Neural cell (in vitro differentiated cells): ENCODE measurements around the gene CFAP61. TPM values are rescaled to one million over a fixed set of nuclear protein-coding genes. Genes with fewer than 3 reads are reported as not detected.

Source experiments
- H2AFZ ChIP-seq: fragments of 200-600, 300-800 bp; sonication (generic), shearing (Covaris generic); 2 replicates; pipeline ENCODE4 v1.6.0; 2014; ENCODE audit warnings: low read depth, mild to moderate bottlenecking, antibody characterized with exemption, low read length, moderate library complexity
- H3F3A ChIP-seq: fragments of 200-600 bp; shearing (Covaris generic); 2 replicates; pipeline ENCODE4 v1.6.1; 2016; ENCODE audit warnings: mild to moderate bottlenecking, moderate library complexity, mixed read lengths, antibody characterized with exemption, low read length; ENCODE audit not compliant: insufficient read depth, poor library complexity, severe bottlenecking
- H3K27ac ChIP-seq: fragments of 200-600, 300-800 bp; sonication (generic), shearing (Covaris generic); 2 replicates; pipeline ENCODE4 v1.5.1; 2014; ENCODE audit warnings: mild to moderate bottlenecking, low read length, moderate library complexity
- H3K27me3 ChIP-seq: fragments of 300-800, 200-600 bp; sonication (generic), shearing (Covaris generic); 2 replicates; pipeline ENCODE4 v1.6.0; 2014; ENCODE audit warnings: mild to moderate bottlenecking, low read depth, low read length, moderate library complexity; ENCODE audit not compliant: insufficient read depth
- H3K36me3 ChIP-seq: fragments of 300-800, 200-600 bp; sonication (generic), shearing (Covaris generic); 2 replicates; pipeline ENCODE4 v1.5.1; 2014; ENCODE audit warnings: mild to moderate bottlenecking, antibody characterized with exemption, low read length, moderate library complexity; ENCODE audit not compliant: insufficient read depth
- H3K4me2 ChIP-seq: fragments of 300-800, 200-600 bp; sonication (generic), shearing (Covaris generic); 2 replicates; pipeline ENCODE4 v1.6.0; 2014; ENCODE audit warnings: mild to moderate bottlenecking, low read length
- H3K4me3 ChIP-seq: fragments of 300-800, 200-600 bp; sonication (generic), shearing (Covaris generic); 2 replicates; pipeline ENCODE4 v1.5.1; 2014; ENCODE audit warnings: mild to moderate bottlenecking, low read length, moderate library complexity
- H3K79me2 ChIP-seq: fragments of 200-600 bp; shearing (Covaris generic); replicated peaks from 2 replicates; pipeline ENCODE4 v1.6.0; 2014; ENCODE audit warnings: mild to moderate bottlenecking, low read length, moderate library complexity; ENCODE audit not compliant: insufficient read depth
- H3K9ac ChIP-seq: fragments of 300-800, 200-600 bp; sonication (generic), shearing (Covaris generic); 2 replicates; pipeline ENCODE4 v1.6.1; 2016; ENCODE audit warnings: mild to moderate bottlenecking, low read length, mixed read lengths
- H3K9me2 ChIP-seq: fragments of 200-600 bp; shearing (Covaris generic); 2 replicates; pipeline ENCODE4 v1.6.1; 2016; ENCODE audit warnings: mild to moderate bottlenecking, low read length, mixed read lengths; ENCODE audit not compliant: insufficient read depth
- H3K9me3 ChIP-seq: fragments of 200-600, 300-800 bp; sonication (generic), shearing (Covaris generic); 2 replicates; pipeline ENCODE4 v1.6.1; 2016; ENCODE audit warnings: mild to moderate bottlenecking, mixed run types, low read length, moderate library complexity, mixed read lengths
- H4K20me1 ChIP-seq: fragments of 200-600 bp; shearing (Covaris generic); 2 replicates; pipeline ENCODE4 v1.6.1; 2016; ENCODE audit warnings: mild to moderate bottlenecking, mixed run types; ENCODE audit not compliant: insufficient read depth
- EP300 ChIP-seq: fragments of 450-650 bp; conservative IDR thresholded peaks from 2 replicates; pipeline ENCODE4 v1.6.1; 2014; ENCODE audit warnings: antibody characterized with exemption, mild to moderate bottlenecking, moderate library complexity; ENCODE audit not compliant: poor library complexity, severe bottlenecking
- EZH2 ChIP-seq: fragments of 200-600, 300-800 bp; shearing (Covaris generic), sonication (generic); IDR thresholded peaks from 2 replicates; pipeline ENCODE4 v1.6.1; 2014; ENCODE audit warnings: antibody characterized with exemption, low read length, borderline replicate concordance, mild to moderate bottlenecking; ENCODE audit not compliant: insufficient read depth, poor library complexity, severe bottlenecking
- MXI1 ChIP-seq: fragments of 450-650 bp; conservative IDR thresholded peaks from 2 replicates; pipeline ENCODE4 v1.6.1; 2014; ENCODE audit warnings: antibody characterized with exemption, mild to moderate bottlenecking; ENCODE audit not compliant: poor library complexity, severe bottlenecking
- POLR2AphosphoS5 ChIP-seq: IDR thresholded peaks from 2 replicates; pipeline ENCODE4 v1.6.1; 2012
- RAD21 ChIP-seq: fragments of 450-650 bp; conservative IDR thresholded peaks from 2 replicates; pipeline ENCODE4 v1.6.1; 2014; ENCODE audit warnings: antibody characterized with exemption, mild to moderate bottlenecking, moderate library complexity
- SMC3 ChIP-seq: fragments of 450-650 bp; conservative IDR thresholded peaks from 2 replicates; pipeline ENCODE4 v1.6.1; 2014; ENCODE audit warnings: antibody characterized with exemption, mild to moderate bottlenecking, moderate library complexity; ENCODE audit not compliant: poor library complexity
- TAF1 ChIP-seq: IDR thresholded peaks from 2 replicates; pipeline ENCODE4 v1.6.1; 2012; ENCODE audit warnings: low read depth
- polyA minus RNA-seq: library from RNA; depleted of rRNA, polyadenylated mRNA; stranded (reverse); fragments of >200 nt; gene quantifications from 2 replicates; pipeline ENCODE4 v1.2.3, GENCODE V29; 2014
- polyA plus RNA-seq: library from polyadenylated mRNA; depleted of rRNA; stranded (reverse); fragments of >200 nt; gene quantifications from 2 replicates; pipeline ENCODE4 v1.2.3, GENCODE V29; 2014
- TF ChIP-seq, protein P1 (sequence below): fragments of 450-650 bp; IDR thresholded peaks from 2 replicates; pipeline ENCODE4 v1.5.1; 2014; ENCODE audit warnings: antibody characterized with exemption, mild to moderate bottlenecking, moderate library complexity; ENCODE audit not compliant: poor library complexity, severe bottlenecking
- TF ChIP-seq, protein P2 (sequence below): IDR thresholded peaks from 2 replicates; pipeline ENCODE4 v1.6.1; 2012; ENCODE audit warnings: borderline replicate concordance

CFAP61 gene, protein sequence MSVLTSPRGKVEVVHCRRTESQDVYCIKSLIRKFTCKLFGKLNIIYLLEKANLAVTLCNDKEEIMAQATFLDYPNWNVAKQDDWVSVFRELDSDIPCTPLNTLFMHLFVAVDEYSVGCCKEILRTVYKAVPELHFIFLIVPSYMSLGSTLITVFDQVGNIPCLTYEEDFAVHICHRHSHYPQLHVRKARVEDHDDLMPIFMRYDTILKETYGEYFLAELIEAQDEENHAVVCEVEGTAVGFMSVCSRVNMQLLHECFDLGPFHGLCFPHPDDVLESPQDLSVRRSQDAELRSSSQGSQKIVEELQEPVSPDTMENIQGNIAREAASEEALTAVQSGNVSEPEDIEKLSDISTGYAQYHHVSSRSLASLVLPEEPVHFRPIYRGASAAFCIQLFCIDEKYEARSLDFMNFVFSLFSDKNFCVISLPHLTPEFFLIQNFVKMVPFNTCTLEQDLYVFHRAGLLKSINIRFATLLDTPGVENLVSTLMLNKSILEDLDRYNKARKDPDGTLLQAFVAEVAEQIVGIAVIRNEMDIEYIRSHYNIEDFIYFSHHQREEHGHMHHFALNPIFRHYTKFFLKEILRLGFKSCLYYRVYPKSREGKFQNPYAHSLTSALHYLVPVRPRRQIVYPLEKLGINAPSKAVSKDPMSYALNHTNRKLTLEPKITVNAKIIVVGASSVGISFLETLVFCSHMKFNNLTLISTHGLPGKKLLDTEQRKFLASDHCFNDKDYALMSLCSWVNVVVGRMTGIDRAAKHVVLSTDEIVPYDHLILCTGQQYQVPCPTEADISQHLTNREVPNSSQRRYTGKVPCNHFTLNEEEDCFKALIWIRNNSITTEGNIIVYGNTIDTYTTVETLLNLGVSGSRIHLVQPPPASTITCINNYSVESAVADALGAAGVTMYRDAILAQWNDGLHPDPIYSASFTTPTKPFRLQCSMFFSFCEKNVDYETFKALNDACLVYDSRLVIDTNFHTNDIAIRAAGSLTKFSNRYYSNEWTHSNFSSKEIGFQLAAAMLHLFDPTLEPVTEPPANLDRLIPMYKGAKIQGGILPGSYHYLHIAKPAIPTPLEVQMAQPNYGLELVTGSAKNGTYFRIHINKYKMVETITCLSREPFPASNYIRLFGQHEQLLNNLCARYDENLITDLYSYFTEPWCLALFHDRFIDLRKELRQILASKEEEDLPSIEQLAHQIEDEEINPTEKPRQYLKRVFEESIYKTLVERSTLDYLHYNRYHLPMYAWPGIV
- polyA plus RNA-seq (0.42 TPM in 1 of 2 replicates, not detected in the other), polyA minus RNA-seq (3.7 TPM in 2 replicates)

DNA sequence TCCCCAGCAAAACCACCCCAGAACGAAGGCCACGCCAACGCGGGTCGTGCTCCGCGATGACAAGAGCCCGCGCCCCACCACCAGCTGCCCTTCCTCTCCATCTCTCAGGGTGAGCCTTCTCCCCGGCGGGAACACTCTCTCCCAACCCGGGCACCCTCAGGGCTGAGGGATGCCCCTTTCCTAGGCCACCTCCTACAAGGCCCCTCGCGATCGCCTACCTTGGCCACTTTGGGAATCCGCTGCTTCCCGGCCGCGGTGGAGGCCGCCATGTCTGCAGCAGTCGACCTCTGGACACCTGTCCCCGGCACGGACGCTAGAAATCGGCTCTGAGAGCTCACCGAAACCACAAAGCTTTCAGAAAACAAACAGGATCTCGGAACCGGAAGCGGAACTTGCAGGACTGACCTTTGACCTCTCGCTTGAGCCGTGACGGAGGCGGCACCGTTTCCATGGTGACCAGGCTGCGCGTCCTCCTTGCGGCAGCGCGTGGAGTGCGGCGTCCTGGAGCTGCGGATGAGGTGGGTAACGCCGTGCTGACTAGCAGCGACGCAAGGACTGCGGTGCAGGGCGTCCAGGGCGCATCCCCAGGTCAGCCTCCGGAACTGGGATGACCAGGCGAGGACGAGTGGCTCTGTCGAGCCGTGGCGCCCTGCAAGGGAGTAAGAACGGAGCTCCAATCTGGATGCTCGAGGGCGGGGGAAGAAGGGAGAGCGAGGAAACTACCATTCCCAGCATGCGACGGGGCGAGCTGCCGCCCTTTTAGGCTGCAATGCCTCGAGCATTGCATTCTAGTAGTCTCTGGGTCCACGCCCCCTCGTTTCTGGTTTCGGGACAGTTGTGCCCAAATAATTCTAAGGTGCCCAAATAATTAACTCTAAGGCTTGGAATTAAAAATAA is at the start of gene CFAP61, which contains the start of gene CRNKL1:
Gene CFAP61 (plus strand): TSS at position 459 of the 897 bp plus-strand sequence. CDS start 4,122 bp downstream, outside the sequence.
Gene CRNKL1 (minus strand): TSS at position 393 of the 897 bp plus-strand sequence. CDS start 124 bp downstream, at position 269.
- Histone ChIP-seq H3K9me2 (no peaks in the 10 kb centered on the region), H3K4me2 (peak within 1 kb of the TSS; percentile 93), H2AFZ (peak within 1 kb of the TSS; percentile 94), H3K36me3 (peaks cover 16% of the 10 kb centered on the region), H3K27me3 (no peaks in the 10 kb centered on the region), H3K4me3 (peak within 1 kb of the TSS; percentile 98), H3K27ac (peak within 1 kb of the TSS; percentile 89), H3K79me2 (peaks cover 17% of the 10 kb centered on the region), H3K9me3 (no peaks in the 10 kb centered on the region), H3F3A (no peaks in the 10 kb centered on the region), H3K9ac (peak within 1 kb of the TSS; percentile 93), H4K20me1 (no peaks in the 10 kb centered on the region)
- TF ChIP-seq MXI1, result peak; percentile 100
- TF ChIP-seq, protein P1, sequence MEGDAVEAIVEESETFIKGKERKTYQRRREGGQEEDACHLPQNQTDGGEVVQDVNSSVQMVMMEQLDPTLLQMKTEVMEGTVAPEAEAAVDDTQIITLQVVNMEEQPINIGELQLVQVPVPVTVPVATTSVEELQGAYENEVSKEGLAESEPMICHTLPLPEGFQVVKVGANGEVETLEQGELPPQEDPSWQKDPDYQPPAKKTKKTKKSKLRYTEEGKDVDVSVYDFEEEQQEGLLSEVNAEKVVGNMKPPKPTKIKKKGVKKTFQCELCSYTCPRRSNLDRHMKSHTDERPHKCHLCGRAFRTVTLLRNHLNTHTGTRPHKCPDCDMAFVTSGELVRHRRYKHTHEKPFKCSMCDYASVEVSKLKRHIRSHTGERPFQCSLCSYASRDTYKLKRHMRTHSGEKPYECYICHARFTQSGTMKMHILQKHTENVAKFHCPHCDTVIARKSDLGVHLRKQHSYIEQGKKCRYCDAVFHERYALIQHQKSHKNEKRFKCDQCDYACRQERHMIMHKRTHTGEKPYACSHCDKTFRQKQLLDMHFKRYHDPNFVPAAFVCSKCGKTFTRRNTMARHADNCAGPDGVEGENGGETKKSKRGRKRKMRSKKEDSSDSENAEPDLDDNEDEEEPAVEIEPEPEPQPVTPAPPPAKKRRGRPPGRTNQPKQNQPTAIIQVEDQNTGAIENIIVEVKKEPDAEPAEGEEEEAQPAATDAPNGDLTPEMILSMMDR, result peak; percentile 56
- TF ChIP-seq RAD21, result peak; percentile 47
- TF ChIP-seq POLR2AphosphoS5, result peak; percentile 93
- TF ChIP-seq TAF1, result no peak
- TF ChIP-seq, protein P2, sequence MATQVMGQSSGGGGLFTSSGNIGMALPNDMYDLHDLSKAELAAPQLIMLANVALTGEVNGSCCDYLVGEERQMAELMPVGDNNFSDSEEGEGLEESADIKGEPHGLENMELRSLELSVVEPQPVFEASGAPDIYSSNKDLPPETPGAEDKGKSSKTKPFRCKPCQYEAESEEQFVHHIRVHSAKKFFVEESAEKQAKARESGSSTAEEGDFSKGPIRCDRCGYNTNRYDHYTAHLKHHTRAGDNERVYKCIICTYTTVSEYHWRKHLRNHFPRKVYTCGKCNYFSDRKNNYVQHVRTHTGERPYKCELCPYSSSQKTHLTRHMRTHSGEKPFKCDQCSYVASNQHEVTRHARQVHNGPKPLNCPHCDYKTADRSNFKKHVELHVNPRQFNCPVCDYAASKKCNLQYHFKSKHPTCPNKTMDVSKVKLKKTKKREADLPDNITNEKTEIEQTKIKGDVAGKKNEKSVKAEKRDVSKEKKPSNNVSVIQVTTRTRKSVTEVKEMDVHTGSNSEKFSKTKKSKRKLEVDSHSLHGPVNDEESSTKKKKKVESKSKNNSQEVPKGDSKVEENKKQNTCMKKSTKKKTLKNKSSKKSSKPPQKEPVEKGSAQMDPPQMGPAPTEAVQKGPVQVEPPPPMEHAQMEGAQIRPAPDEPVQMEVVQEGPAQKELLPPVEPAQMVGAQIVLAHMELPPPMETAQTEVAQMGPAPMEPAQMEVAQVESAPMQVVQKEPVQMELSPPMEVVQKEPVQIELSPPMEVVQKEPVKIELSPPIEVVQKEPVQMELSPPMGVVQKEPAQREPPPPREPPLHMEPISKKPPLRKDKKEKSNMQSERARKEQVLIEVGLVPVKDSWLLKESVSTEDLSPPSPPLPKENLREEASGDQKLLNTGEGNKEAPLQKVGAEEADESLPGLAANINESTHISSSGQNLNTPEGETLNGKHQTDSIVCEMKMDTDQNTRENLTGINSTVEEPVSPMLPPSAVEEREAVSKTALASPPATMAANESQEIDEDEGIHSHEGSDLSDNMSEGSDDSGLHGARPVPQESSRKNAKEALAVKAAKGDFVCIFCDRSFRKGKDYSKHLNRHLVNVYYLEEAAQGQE, result peak; percentile 68
- peak; percentile 55 for TF ChIP-seq SMC3
- TF ChIP-seq EZH2, result no peak
- peak; percentile 53 for TF ChIP-seq EP300
